HG03135 (cell line): ENCODE results near the gene DNMT1.

Experiments
- ATAC-seq: cut with Tn5 transposase; IDR thresholded peaks from one replicate; pipeline ENCODE4 v1.9.1; 2021; ENCODE audit warnings: mild to moderate bottlenecking, moderate library complexity; ENCODE audit not compliant: unreplicated experiment

The DNMT1 gene

GRCh38 chr19:10100163-10100785 is 94.5 kb downstream of the DNMT1 start:
- ATAC-seq, result no peak

GRCh38 chr19:10096615-10096963 is 98.2 kb downstream of the DNMT1 start:
- no peak for ATAC-seq

GRCh38 chr19:10095948-10096614 is 98.7 kb downstream of the DNMT1 start:
- peak; percentile 65 for ATAC-seq

GRCh38 chr19:10095622-10095947 is 99.2 kb downstream of the DNMT1 start:
- no peak for ATAC-seq

GRCh38 chr19:10093295-10094186 is 101.2 kb downstream of the DNMT1 start:
- no peak for ATAC-seq

- no peak for ATAC-seq
Measured at GRCh38 chr19:10092648-10093294, 102.0 kb downstream of the DNMT1 start.

GRCh38 chr19:10091895-10092641 is 102.7 kb downstream of the DNMT1 start:
- ATAC-seq, result no peak

GRCh38 chr19:10091370-10091687 is 103.4 kb downstream of the DNMT1 start:
- no peak for ATAC-seq

- no peak for ATAC-seq
Measured at GRCh38 chr19:10089801-10090375, 104.9 kb downstream of the DNMT1 start.

GRCh38 chr19:10088949-10089554 is 105.7 kb downstream of the DNMT1 start:
- no peak for ATAC-seq

- ATAC-seq, result no peak
Measured at GRCh38 chr19:10087296-10088061, 107.3 kb downstream of the DNMT1 start.

GRCh38 chr19:10086591-10087192 is 108.1 kb downstream of the DNMT1 start:
- no peak for ATAC-seq

GRCh38 chr19:10085641-10086590 is 108.8 kb downstream of the DNMT1 start, which contains the start of gene SHFL:
Gene SHFL (plus strand): TSS chr19:10086317. CDS start chr19:10086428, 111 bp downstream.
- ATAC-seq, result peak; percentile 69

- no peak for ATAC-seq
Measured at GRCh38 chr19:10084803-10085202, 110.0 kb downstream of the DNMT1 start.

GRCh38 chr19:10083911-10084310 is 110.8 kb downstream of the DNMT1 start:
- ATAC-seq, result no peak
